Activated T-helper 1 cell treated with anti-CD3 and anti-CD28 coated beads, Interleukin-12 subunit alpha, Interleukin-12 subunit beta, Interleukin-2, Interleukin-4 antibody, amounts not matched to agents 30 ng/mL and 10 ng/mL and 1 ng/mL, durations not matched to agents 14 hours and 24 hours and 36 hours (primary cell): ENCODE results near the gene KCNE1. TPM values are rescaled to one million over a fixed set of nuclear protein-coding genes. Genes with fewer than 3 reads are reported as not detected.
"Not testable (repeated sequence)": the region's sequence is repeated elsewhere in the genome, so short reads cannot be mapped to it uniquely, and the experiment has no call there.

Experiments
- DNase-seq: peaks from one replicate; pipeline ENCODE4 v3.0.0; 2021; ENCODE audit warnings: low spot score
- H3K27ac Mint-ChIP-seq: one replicate; pipeline ENCODE4 v1.8.0; 2021; ENCODE audit warnings: mild to moderate bottlenecking, mixed read lengths
- H3K27me3 Mint-ChIP-seq: one replicate; pipeline ENCODE4 v1.8.0; 2022; ENCODE audit warnings: mild to moderate bottlenecking, moderate library complexity, mixed read lengths; ENCODE audit not compliant: insufficient read depth
- H3K36me3 Mint-ChIP-seq: one replicate; pipeline ENCODE4 v1.8.0; 2021; ENCODE audit warnings: low read depth, mixed read lengths
- H3K4me1 Mint-ChIP-seq: one replicate; pipeline ENCODE4 v1.8.0; 2021; ENCODE audit warnings: low read depth, mixed read lengths
- H3K4me3 Mint-ChIP-seq: one replicate; pipeline ENCODE4 v1.8.0; 2021; ENCODE audit warnings: mild to moderate bottlenecking, moderate library complexity, mixed read lengths
- H3K9me3 Mint-ChIP-seq: one replicate; pipeline ENCODE4 v1.8.0; 2021; ENCODE audit warnings: mixed read lengths
- intact Hi-C: fragments of 100-400 bp; cut with micrococcal nuclease; formaldehyde crosslinking; loops from one replicate; pipeline ENCODE4 v1.15.1; 2024
- total RNA-seq: library from RNA; stranded (reverse); gene quantifications from 2 replicates; pipeline ENCODE4 v1.2.3, GENCODE V29; 2022

Gene KCNE1
- total RNA-seq, 1 donor from 2014 or later, result 0.41 TPM

DNA sequence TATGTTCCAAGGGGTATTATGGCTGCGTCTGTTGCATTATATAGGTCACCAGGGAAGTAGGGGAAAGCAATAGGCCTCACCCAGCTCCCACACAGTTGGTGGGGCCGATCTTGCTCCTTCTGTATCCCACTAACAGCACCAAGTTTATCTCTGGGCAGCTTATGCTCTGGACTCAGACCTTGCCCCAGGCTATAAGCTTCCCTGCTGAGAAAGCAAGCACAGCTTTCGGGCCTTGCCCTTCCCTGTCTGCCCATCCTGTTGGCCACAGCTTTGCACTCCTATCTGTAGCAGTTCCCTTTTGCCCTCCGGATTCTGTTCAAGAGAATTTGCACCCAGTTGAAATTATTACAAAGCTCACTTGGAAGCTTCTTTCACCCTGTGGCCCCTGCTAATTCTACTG is 12.9 kb downstream of the KCNE1 start:
- H3K9me3 Mint-ChIP-seq, result peaks cover 12% of the 10 kb centered on the region
- DNase-seq, result no peak

GRCh38 chr21:34498623-34499022 is 13.4 kb downstream of the KCNE1 start:
- peaks cover 5% of the 10 kb centered on the region for H3K27me3 Mint-ChIP-seq
- no peaks in the 10 kb centered on the region for H3K4me1 Mint-ChIP-seq
- peaks cover 12% of the 10 kb centered on the region for H3K9me3 Mint-ChIP-seq
- intact Hi-C loops, result no loop called here
- no peaks in the 10 kb centered on the region for H3K36me3 Mint-ChIP-seq
- no peak overlapping the region for H3K27ac Mint-ChIP-seq
- DNase-seq, result no peak
- no peak overlapping the region for H3K4me3 Mint-ChIP-seq

More for the DNA sequence above, 12.9 kb downstream of the KCNE1 start:
- no peak overlapping the region for H3K4me3 Mint-ChIP-seq
- H3K27ac Mint-ChIP-seq, result no peak overlapping the region
- intact Hi-C loops, result no loop called here
- no peaks in the 10 kb centered on the region for H3K4me1 Mint-ChIP-seq
- H3K27me3 Mint-ChIP-seq, result peaks cover 5% of the 10 kb centered on the region
- H3K36me3 Mint-ChIP-seq, result no peaks in the 10 kb centered on the region

GRCh38 chr21:34483854-34484253 is 28.2 kb downstream of the KCNE1 start:
- H3K4me3 Mint-ChIP-seq, H3K27me3 Mint-ChIP-seq, intact Hi-C loops, H3K9me3 Mint-ChIP-seq, H3K27ac Mint-ChIP-seq, DNase-seq, H3K4me1 Mint-ChIP-seq, H3K36me3 Mint-ChIP-seq: not testable (repeated sequence)

- DNase-seq, H3K9me3 Mint-ChIP-seq, H3K36me3 Mint-ChIP-seq, H3K4me3 Mint-ChIP-seq, intact Hi-C loops, H3K4me1 Mint-ChIP-seq, H3K27ac Mint-ChIP-seq, H3K27me3 Mint-ChIP-seq: not testable (repeated sequence)
Measured at GRCh38 chr21:34483435-34483834, 28.6 kb downstream of the KCNE1 start.

GRCh38 chr21:34467333-34467732 is 44.7 kb downstream of the KCNE1 start:
- H3K4me1 Mint-ChIP-seq, intact Hi-C loops, H3K27ac Mint-ChIP-seq, H3K36me3 Mint-ChIP-seq, H3K27me3 Mint-ChIP-seq, H3K4me3 Mint-ChIP-seq, H3K9me3 Mint-ChIP-seq, DNase-seq: not testable (repeated sequence)

- H3K4me3 Mint-ChIP-seq, H3K9me3 Mint-ChIP-seq, H3K4me1 Mint-ChIP-seq, intact Hi-C loops, DNase-seq, H3K27me3 Mint-ChIP-seq, H3K27ac Mint-ChIP-seq, H3K36me3 Mint-ChIP-seq: not testable (repeated sequence)
Measured at GRCh38 chr21:34459426-34459825, 52.6 kb downstream of the KCNE1 start.

- intact Hi-C loops, H3K36me3 Mint-ChIP-seq, H3K27ac Mint-ChIP-seq, H3K9me3 Mint-ChIP-seq, H3K4me1 Mint-ChIP-seq, H3K27me3 Mint-ChIP-seq, H3K4me3 Mint-ChIP-seq, DNase-seq: not testable (repeated sequence)
Measured at GRCh38 chr21:34458266-34458665, 53.7 kb downstream of the KCNE1 start.

GRCh38 chr21:34456180-34456579 is 55.8 kb downstream of the KCNE1 start:
- DNase-seq, H3K4me3 Mint-ChIP-seq, H3K36me3 Mint-ChIP-seq, H3K27me3 Mint-ChIP-seq, H3K27ac Mint-ChIP-seq, H3K9me3 Mint-ChIP-seq, intact Hi-C loops, H3K4me1 Mint-ChIP-seq: not testable (repeated sequence)

GRCh38 chr21:34455628-34456027 is 56.4 kb downstream of the KCNE1 start:
- H3K4me3 Mint-ChIP-seq, H3K27me3 Mint-ChIP-seq, DNase-seq, H3K36me3 Mint-ChIP-seq, H3K9me3 Mint-ChIP-seq, H3K27ac Mint-ChIP-seq, intact Hi-C loops, H3K4me1 Mint-ChIP-seq: not testable (repeated sequence)

DNA sequence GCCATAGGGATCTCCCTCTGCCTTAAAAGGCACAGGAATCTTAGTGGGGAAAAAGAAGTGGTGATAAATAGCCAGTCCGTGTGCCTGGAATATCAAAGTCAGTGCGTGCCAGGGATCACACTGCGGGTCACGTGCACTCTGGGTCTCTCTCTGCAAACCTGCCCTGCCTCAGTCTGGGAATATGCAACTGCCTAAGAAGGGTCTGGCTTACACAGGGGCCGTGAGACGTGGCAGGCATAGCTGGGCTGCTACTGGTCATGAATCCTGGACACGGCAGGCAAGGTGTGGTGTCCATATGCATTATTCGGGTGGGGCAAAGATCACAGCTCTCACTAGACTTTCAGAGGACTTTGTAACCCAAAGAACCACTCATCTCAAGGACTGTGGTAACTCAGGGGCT is 65.0 kb downstream of the KCNE1 start:
- H3K27me3 Mint-ChIP-seq, H3K9me3 Mint-ChIP-seq, DNase-seq, intact Hi-C loops, H3K4me1 Mint-ChIP-seq, H3K27ac Mint-ChIP-seq, H3K4me3 Mint-ChIP-seq, H3K36me3 Mint-ChIP-seq: not testable (repeated sequence)

GRCh38 chr21:34443486-34443885 is 68.5 kb downstream of the KCNE1 start:
- H3K27ac Mint-ChIP-seq, intact Hi-C loops, DNase-seq, H3K27me3 Mint-ChIP-seq, H3K4me3 Mint-ChIP-seq, H3K9me3 Mint-ChIP-seq, H3K4me1 Mint-ChIP-seq, H3K36me3 Mint-ChIP-seq: not testable (repeated sequence)

- intact Hi-C loops, H3K27ac Mint-ChIP-seq, H3K36me3 Mint-ChIP-seq, H3K4me1 Mint-ChIP-seq, H3K9me3 Mint-ChIP-seq, DNase-seq, H3K4me3 Mint-ChIP-seq, H3K27me3 Mint-ChIP-seq: not testable (repeated sequence)
Measured at GRCh38 chr21:34429710-34430109, 82.3 kb downstream of the KCNE1 start.

- intact Hi-C loops, H3K4me1 Mint-ChIP-seq, H3K27me3 Mint-ChIP-seq, H3K4me3 Mint-ChIP-seq, DNase-seq, H3K27ac Mint-ChIP-seq, H3K36me3 Mint-ChIP-seq, H3K9me3 Mint-ChIP-seq: not testable (repeated sequence)
Measured at GRCh38 chr21:34428441-34428840, 83.6 kb downstream of the KCNE1 start.

GRCh38 chr21:34427339-34427738 is 84.7 kb downstream of the KCNE1 start:
- H3K4me3 Mint-ChIP-seq, intact Hi-C loops, H3K36me3 Mint-ChIP-seq: not testable (repeated sequence)

More at GRCh38 chr21:34427339-34427738, 84.7 kb downstream of the KCNE1 start:
- not testable (repeated sequence) for H3K9me3 Mint-ChIP-seq, DNase-seq, H3K4me1 Mint-ChIP-seq, H3K27ac Mint-ChIP-seq, H3K27me3 Mint-ChIP-seq
